Spleen (tissue), 11 donors: ENCODE data around the gene FETUB. TPM values are rescaled to one million over a fixed set of nuclear protein-coding genes. Genes with fewer than 3 reads are reported as not detected.

Source experiments
- DNase-seq: peaks from one replicate; pipeline ENCODE4 v3.0.0-alpha.2; 2020
- H3K27ac ChIP-seq, 8 donors: fragments of 200-600 bp; sonication (generic) in 7 of 8; 1 replicate in 4 of 8; 2 replicates in 4 of 8; pipeline versions ENCODE4 v1.5.0 to v1.8.0; 2016 to 2021; ENCODE audit warnings: inconsistent platforms in 4 of 8, mild to moderate bottlenecking in 4 of 8, moderate library complexity in 1 of 8
- H3K27me3 ChIP-seq, 7 donors: fragments of 200-600 bp; sonication (generic) in 6 of 7; replicated peaks in 1 of 7; 1 replicate in 4 of 7; 2 replicates in 3 of 7; pipeline versions ENCODE4 v1.5.0 to v1.8.0; 2016 to 2021; ENCODE audit warnings: inconsistent platforms in 3 of 7, mild to moderate bottlenecking in 1 of 7
- H3K36me3 ChIP-seq, 6 donors: fragments of 200-600 bp; sonication (generic) in 5 of 6; 1 replicate in 4 of 6; 2 replicates in 2 of 6; pipeline versions ENCODE4 v1.5.0 to v1.8.0; 2016 to 2021; ENCODE audit warnings: inconsistent platforms in 2 of 6
- H3K4me1 ChIP-seq, 6 donors: fragments of 200-600 bp; sonication (generic) in 5 of 6; 1 replicate in 3 of 6; 2 replicates in 3 of 6; pipeline versions ENCODE4 v1.5.0 to v1.8.0; 2016 to 2021; ENCODE audit warnings: inconsistent platforms in 3 of 6
- H3K4me3 ChIP-seq, 8 donors: fragments of 200-600 bp; sonication (generic) in 7 of 8; 1 replicate in 4 of 8; 2 replicates in 4 of 8; pipeline versions ENCODE4 v1.5.0 to v1.8.0; 2016 to 2021; ENCODE audit warnings: inconsistent platforms in 4 of 8, mild to moderate bottlenecking in 4 of 8, moderate library complexity in 2 of 8
- H3K9me3 ChIP-seq, 8 donors: fragments of 200-600 bp; sonication (generic) in 7 of 8; 1 replicate in 4 of 8; 2 replicates in 4 of 8; pipeline versions ENCODE4 v1.5.0 to v1.8.0; 2016 to 2021; ENCODE audit warnings: inconsistent platforms in 4 of 8
- POLR2A ChIP-seq, 3 donors: fragments of 450-650 bp; IDR thresholded peaks; one replicate each; pipeline ENCODE4 v1.5.1; 2017; ENCODE audit warnings: antibody characterized with exemption in 3 of 3, mild to moderate bottlenecking in 1 of 3
- POLR2AphosphoS5 ChIP-seq, 3 donors: sonication (generic); formaldehyde crosslinking; IDR thresholded peaks; one replicate each; pipeline ENCODE4 v1.5.1; 2017; ENCODE audit warnings: antibody characterized with exemption in 3 of 3
- WGBS, 5 donors: extraction: QIAGEN DNeasy Blood & Tissue Kit in 3 of 5; methylation state at CpG; one replicate each; pipeline versions ENCODE4 v1.1.5 to v1.1.7; 2013 to 2018; 5-methylcytosine and 5-hydroxymethylcytosine counted together
- intact Hi-C: fragments of 100-400 bp; cut with DNase I; formaldehyde crosslinking; loops from one replicate; pipeline ENCODE4 v1.15.0; 2023; ENCODE audit warnings: low total_unique reads
- polyA plus RNA-seq, 3 donors: library from polyadenylated mRNA; stranded (reverse); fragments of 200-250 nt; gene quantifications; one replicate each; pipeline ENCODE4 v1.2.1, GENCODE V29; 2013
- total RNA-seq, 7 donors: library from RNA; depleted of rRNA in 3 of 7; stranded (reverse); fragments of >200 nt in 3 of 7; fragmentation: NEBNext Ultra II Directional in 4 of 7; extraction: Animal tissue kit (Norgen Biotek cat#: 25700) in 4 of 7; gene quantifications; one replicate each; pipeline versions ENCODE4 v1.1.0 to v1.2.1, GENCODE V29; 2016 to 2021
- TF ChIP-seq, protein P1 (sequence below), 11 experiments: fragments of 200-600 bp in 7 of 11; fragments of 450-650 bp in 4 of 11; sonication (generic) in 4 of 11; IDR thresholded peaks in 8 of 11; conservative IDR thresholded peaks in 3 of 11; 1 replicate in 7 of 11; 2 replicates in 4 of 11; pipeline versions ENCODE4 v1.4.0 to v1.8.0; 2016 to 2021; ENCODE audit warnings: antibody characterized with exemption in 11 of 11, inconsistent platforms in 4 of 11, mild to moderate bottlenecking in 1 of 11
- donor health status: healthy with polysubstance abuse.
- donor health status: DM: no; HTN: no; CAD: no; lungs with moderate emphysema.
- donor health status: DM: no; HTN: no; CAD: no.
- donor health status: Bipolar disorder and iron deficiency.
- donor health status: healthy.
- donor health status: DM: no; HTN: no; CAD: no.
- donor health status: DM: yes; HTN: yes; CAD: no.

Gene FETUB
- total and polyA plus RNA-seq, 10 donors = not detected

DNA sequence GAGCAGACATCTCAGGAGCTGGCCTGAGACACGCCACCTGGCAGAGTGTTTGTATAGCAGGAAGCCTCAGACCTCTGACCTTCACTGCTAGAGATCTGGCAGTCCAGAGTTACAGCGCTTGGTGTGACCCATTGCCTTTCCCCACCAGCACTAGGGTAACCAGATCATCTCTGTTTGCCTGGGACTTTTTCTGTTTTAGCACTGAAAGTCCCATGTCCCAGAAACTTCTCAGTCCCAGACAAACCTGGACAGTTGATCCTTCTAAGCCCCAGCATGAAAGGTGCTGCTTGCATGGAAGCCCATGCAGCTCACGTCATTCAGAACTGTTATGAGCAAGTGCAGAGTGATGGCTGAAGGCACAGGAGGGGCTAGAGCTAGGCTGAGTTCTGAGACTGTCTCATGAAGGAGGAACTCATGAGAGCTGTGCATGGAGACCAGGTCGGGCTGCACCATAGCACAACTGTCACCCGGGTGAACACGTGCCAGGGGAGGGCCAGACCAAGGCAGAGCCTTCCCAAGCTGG lies 45.5 kb upstream of the FETUB start:
- TF ChIP-seq, protein P1, sequence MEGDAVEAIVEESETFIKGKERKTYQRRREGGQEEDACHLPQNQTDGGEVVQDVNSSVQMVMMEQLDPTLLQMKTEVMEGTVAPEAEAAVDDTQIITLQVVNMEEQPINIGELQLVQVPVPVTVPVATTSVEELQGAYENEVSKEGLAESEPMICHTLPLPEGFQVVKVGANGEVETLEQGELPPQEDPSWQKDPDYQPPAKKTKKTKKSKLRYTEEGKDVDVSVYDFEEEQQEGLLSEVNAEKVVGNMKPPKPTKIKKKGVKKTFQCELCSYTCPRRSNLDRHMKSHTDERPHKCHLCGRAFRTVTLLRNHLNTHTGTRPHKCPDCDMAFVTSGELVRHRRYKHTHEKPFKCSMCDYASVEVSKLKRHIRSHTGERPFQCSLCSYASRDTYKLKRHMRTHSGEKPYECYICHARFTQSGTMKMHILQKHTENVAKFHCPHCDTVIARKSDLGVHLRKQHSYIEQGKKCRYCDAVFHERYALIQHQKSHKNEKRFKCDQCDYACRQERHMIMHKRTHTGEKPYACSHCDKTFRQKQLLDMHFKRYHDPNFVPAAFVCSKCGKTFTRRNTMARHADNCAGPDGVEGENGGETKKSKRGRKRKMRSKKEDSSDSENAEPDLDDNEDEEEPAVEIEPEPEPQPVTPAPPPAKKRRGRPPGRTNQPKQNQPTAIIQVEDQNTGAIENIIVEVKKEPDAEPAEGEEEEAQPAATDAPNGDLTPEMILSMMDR (IDR thresholded peaks at IDR 0.05 in 8 of 11, conservative IDR thresholded peaks at IDR 0.05 in 3 of 11) = no peak
- TF ChIP-seq POLR2AphosphoS5 (IDR thresholded peaks at IDR 0.05) (no peak), POLR2A (IDR thresholded peaks at IDR 0.05) (no peak)

GRCh38 chr3:186596568-186597287 lies 43.5 kb upstream of the FETUB start:
- intact Hi-C loops = no loop called here
- TF ChIP-seq POLR2A (IDR thresholded peaks at IDR 0.05) (no peak), POLR2AphosphoS5 (IDR thresholded peaks at IDR 0.05) (no peak)
- TF ChIP-seq, protein P1 (IDR thresholded peaks at IDR 0.05 in 8 of 11, conservative IDR thresholded peaks at IDR 0.05 in 3 of 11) = no peak
- 66 to 75% (median 70%) methylated on average over 17 of the region's 17 CpGs for WGBS, 5 donors
- Histone ChIP-seq H3K27me3 (no peaks in the 10 kb centered on the region), H3K36me3 (no peaks in the 10 kb centered on the region), H3K27ac (no peak overlapping the region), H3K4me3 (no peak overlapping the region), H3K4me1 (no peaks in the 10 kb centered on the region), H3K9me3 (no peaks in the 10 kb centered on the region)
- DNase-seq = no peak

More for the DNA sequence above, 45.5 kb upstream of the FETUB start:
- Histone ChIP-seq H3K27me3 (no peaks in the 10 kb centered on the region), H3K4me1 (no peaks in the 10 kb centered on the region), H3K9me3 (no peaks in the 10 kb centered on the region), H3K27ac (no peak overlapping the region), H3K36me3 (no peaks in the 10 kb centered on the region), H3K4me3 (no peak overlapping the region)
- intact Hi-C loops = no loop called here
- no peak for DNase-seq
- 75 to 84% (median 80%) methylated on average over 6 of the region's 6 CpGs for WGBS, 5 donors

- no peaks in the 10 kb centered on the region for H3K4me1 ChIP-seq
- intact Hi-C loops = no loop called here
- WGBS, 5 donors = 86 to 92% (median 88%) methylated on average over 11 of the region's 11 CpGs
- H3K9me3 ChIP-seq = no peaks in the 10 kb centered on the region
- H3K4me3 ChIP-seq = no peak overlapping the region
- no peaks in the 10 kb centered on the region for H3K36me3 ChIP-seq
- no peak overlapping the region for H3K27ac ChIP-seq
- TF ChIP-seq POLR2AphosphoS5 (IDR thresholded peaks at IDR 0.05) = no peak
- TF ChIP-seq, protein P1 (IDR thresholded peaks at IDR 0.05 in 8 of 11, conservative IDR thresholded peaks at IDR 0.05 in 3 of 11) = no peak
- no peak for TF ChIP-seq POLR2A (IDR thresholded peaks at IDR 0.05)
- no peaks in the 10 kb centered on the region for H3K27me3 ChIP-seq
- no peak for DNase-seq
These were observed 42.0 kb upstream of the FETUB start for GRCh38 chr3:186598108-186598784.

- Histone ChIP-seq H3K36me3 (no peaks in the 10 kb centered on the region), H3K9me3 (no peaks in the 10 kb centered on the region), H3K4me3 (no peak overlapping the region), H3K4me1 (no peaks in the 10 kb centered on the region), H3K27ac (no peak overlapping the region), H3K27me3 (no peaks in the 10 kb centered on the region)
- WGBS, 5 donors = 87 to 93% (median 91%) methylated on average over 4 of the region's 4 CpGs
- DNase-seq = no peak
- TF ChIP-seq, protein P1 (IDR thresholded peaks at IDR 0.05 in 8 of 11, conservative IDR thresholded peaks at IDR 0.05 in 3 of 11) = no peak
- TF ChIP-seq POLR2AphosphoS5 (IDR thresholded peaks at IDR 0.05) (no peak), POLR2A (IDR thresholded peaks at IDR 0.05) (no peak)
- intact Hi-C loops = no loop called here
These were observed 41.4 kb upstream of the FETUB start for GRCh38 chr3:186598794-186599141.
